HFFc6 (cell line): Measurements from ENCODE around the gene LAPTM5. TPM values are rescaled to one million over a fixed set of nuclear protein-coding genes. Genes with fewer than 3 reads are reported as not detected.

Experiments
- DNase-seq: peaks from one replicate; pipeline ENCODE4 v3.0.0-alpha.2; 2018
- H3K27ac Mint-ChIP-seq: 2 replicates; pipeline ENCODE4 v1.8.0; 2020; ENCODE audit warnings: mild to moderate bottlenecking, mixed read lengths
- H3K27me3 Mint-ChIP-seq: 2 replicates; pipeline ENCODE4 v1.8.0; 2021; ENCODE audit warnings: mild to moderate bottlenecking, moderate library complexity, mixed read lengths; ENCODE audit not compliant: insufficient read depth
- H3K36me3 Mint-ChIP-seq: 2 replicates; pipeline ENCODE4 v1.8.0; 2021; ENCODE audit warnings: low read depth, mixed read lengths
- H3K4me1 Mint-ChIP-seq: 2 replicates; pipeline ENCODE4 v1.8.0; 2020; ENCODE audit warnings: low read depth, mixed read lengths
- H3K4me3 Mint-ChIP-seq: 2 replicates; pipeline ENCODE4 v1.8.0; 2020; ENCODE audit warnings: mild to moderate bottlenecking, moderate library complexity, mixed read lengths
- H3K9me3 Mint-ChIP-seq: 2 replicates; pipeline ENCODE4 v1.8.0; 2020; ENCODE audit warnings: mild to moderate bottlenecking, mixed read lengths
- CTCF ChIP-seq: fragments of 200-600 bp; sonication (generic); IDR thresholded peaks from 2 replicates; pipeline ENCODE4 v1.5.0; 2021; ENCODE audit warnings: antibody characterized with exemption, mild to moderate bottlenecking
- microRNA-seq: library from miRNA; unstranded; fragments of <30 nt; microRNA quantifications from one replicate; pipeline ENCODE4, GENCODE V29; 2019
- total RNA-seq, 6 experiments: library from RNA; stranded (reverse); fragmentation: NEBNext Ultra II Directional; extraction: Animal tissue kit (Norgen Biotek cat#: 25700); gene quantifications; 2 replicates in 1 of 6; 3 replicates in 5 of 6; pipeline ENCODE4 v1.2.3, GENCODE V29; 2021

The LAPTM5 gene
- total RNA-seq, 6 experiments from 2014 or later: 0.38 to 0.81 (median 0.63) TPM

- Mint-ChIP-seq H3K27ac (no peak overlapping the region), H3K36me3 (no peaks in the 10 kb centered on the region), H3K4me3 (no peak overlapping the region), H3K27me3 (peaks cover 48% of the 10 kb centered on the region), H3K9me3 (no peaks in the 10 kb centered on the region), H3K4me1 (no peaks in the 10 kb centered on the region)
- TF ChIP-seq CTCF: no peak
- DNase-seq: no peak
Observed at GRCh38 chr1:30683699-30684098, 73.9 kb downstream of the LAPTM5 start.

Small RNA genes within 50 kb of the gene (microRNA-seq; reads per million reads assigned to microRNA genes)
- not detected for gene MIR4420

Other genes with a start within 250 kb of the LAPTM5 start
- gene MATN1, start 34.2 kb downstream of the LAPTM5 start, total RNA-seq: under 1 TPM in 1 of 6 experiments, not detected in 5; 0.06 TPM
- gene SDC3, start 151.0 kb upstream of the LAPTM5 start, total RNA-seq: 10 to 100 TPM; 50.9 to 60.5 (median 56.7) TPM